Effector memory CD4-positive, alpha-beta T cell (primary cell): ENCODE results near the gene ID2.

Source experiments
- DNase-seq, 3 donors: peaks; one replicate each; pipeline ENCODE4 v3.0.0-alpha.2; 2020
- H3K27ac ChIP-seq: 2 replicates; pipeline ENCODE4 v1.7.0; 2013; ENCODE audit warnings: mild to moderate bottlenecking, low read length, moderate library complexity; ENCODE audit not compliant: insufficient read depth, poor library complexity, severe bottlenecking
- H3K27me3 ChIP-seq: replicated peaks from 2 replicates; pipeline ENCODE4 v1.7.0; 2013; ENCODE audit warnings: mild to moderate bottlenecking, low read length; ENCODE audit not compliant: insufficient read depth, control insufficient read depth, poor library complexity, severe bottlenecking
- H3K36me3 ChIP-seq: 2 replicates; pipeline ENCODE4 v1.7.0; 2013; ENCODE audit warnings: mild to moderate bottlenecking, low read length, moderate library complexity; ENCODE audit not compliant: control insufficient read depth, insufficient read depth
- H3K4me1 ChIP-seq: 2 replicates; pipeline ENCODE4 v1.7.0; 2013; ENCODE audit warnings: low read length, mild to moderate bottlenecking; ENCODE audit not compliant: control insufficient read depth, insufficient read depth, poor library complexity, severe bottlenecking
- H3K4me3 ChIP-seq: 2 replicates; pipeline ENCODE4 v1.7.0; 2013; ENCODE audit warnings: low read length, low read depth, mild to moderate bottlenecking; ENCODE audit not compliant: insufficient read depth, poor library complexity, severe bottlenecking
- H3K9me3 ChIP-seq: 2 replicates; pipeline ENCODE4 v1.7.0; 2013; ENCODE audit warnings: mild to moderate bottlenecking, low read length, moderate library complexity; ENCODE audit not compliant: control insufficient read depth

ID2 gene

GRCh38 chr2:8677646-8678592 is 3.9 kb upstream of the ID2 start:
- Histone ChIP-seq H3K4me1 (peaks cover 35% of the 10 kb centered on the region), H3K36me3 (no peaks in the 10 kb centered on the region), H3K27ac (no peak overlapping the region), H3K9me3 (no peaks in the 10 kb centered on the region), H3K27me3 (peaks cover 21% of the 10 kb centered on the region), H3K4me3 (peak overlapping the region; percentile 59)
- peak in 2 of 3 donors; percentile 12 to 22 for DNase-seq

GRCh38 chr2:8678731-8679566 is 2.9 kb upstream of the ID2 start:
- H3K27me3 ChIP-seq: peaks cover 21% of the 10 kb centered on the region
- H3K9me3 ChIP-seq: no peaks in the 10 kb centered on the region
- H3K36me3 ChIP-seq: no peaks in the 10 kb centered on the region
- H3K4me3 ChIP-seq: peak overlapping the region; percentile 55
- H3K4me1 ChIP-seq: peaks cover 35% of the 10 kb centered on the region
- H3K27ac ChIP-seq: peak overlapping the region; percentile 49
- DNase-seq: peak; percentile 76 to 83 (median 82)

- H3K4me3 ChIP-seq: peak overlapping the region; percentile 55
- peak overlapping the region; percentile 49 for H3K27ac ChIP-seq
- DNase-seq: no peak
- H3K27me3 ChIP-seq: peaks cover 21% of the 10 kb centered on the region
- H3K9me3 ChIP-seq: no peaks in the 10 kb centered on the region
- H3K36me3 ChIP-seq: no peaks in the 10 kb centered on the region
- peaks cover 36% of the 10 kb centered on the region for H3K4me1 ChIP-seq
Observed at GRCh38 chr2:8679567-8679826, 2.4 kb upstream of the ID2 start.

- H3K36me3 ChIP-seq: no peaks in the 10 kb centered on the region
- peak overlapping the region; percentile 57 for H3K27ac ChIP-seq
- peaks cover 42% of the 10 kb centered on the region for H3K4me1 ChIP-seq
- no peaks in the 10 kb centered on the region for H3K9me3 ChIP-seq
- DNase-seq: no peak
- peaks cover 21% of the 10 kb centered on the region for H3K27me3 ChIP-seq
- H3K4me3 ChIP-seq: no peak overlapping the region
Observed at GRCh38 chr2:8679827-8680731, 1.8 kb upstream of the ID2 start.

GRCh38 chr2:8680822-8681760 is 765 bp upstream of the ID2 start:
- Histone ChIP-seq H3K27me3 (peaks cover 15% of the 10 kb centered on the region), H3K4me3 (peak overlapping the region; percentile 65), H3K36me3 (no peaks in the 10 kb centered on the region), H3K4me1 (peaks cover 42% of the 10 kb centered on the region), H3K27ac (peak overlapping the region; percentile 57), H3K9me3 (no peaks in the 10 kb centered on the region)
- peak; percentile 49 to 59 (median 54) for DNase-seq

- peak overlapping the region; percentile 70 for H3K27ac ChIP-seq
- peak in 2 of 3 donors; percentile 21 to 33 for DNase-seq
- no peaks in the 10 kb centered on the region for H3K27me3 ChIP-seq
- peaks cover 26% of the 10 kb centered on the region for H3K4me1 ChIP-seq
- no peaks in the 10 kb centered on the region for H3K36me3 ChIP-seq
- peak overlapping the region; percentile 87 for H3K4me3 ChIP-seq
- no peaks in the 10 kb centered on the region for H3K9me3 ChIP-seq
Observed at GRCh38 chr2:8682719-8683667, 1.1 kb downstream of the ID2 start.

- peak overlapping the region; percentile 68 for H3K27ac ChIP-seq
- H3K36me3 ChIP-seq: no peaks in the 10 kb centered on the region
- H3K27me3 ChIP-seq: no peaks in the 10 kb centered on the region
- peaks cover 18% of the 10 kb centered on the region for H3K4me1 ChIP-seq
- peak overlapping the region; percentile 64 for H3K4me3 ChIP-seq
- no peaks in the 10 kb centered on the region for H3K9me3 ChIP-seq
- peak; percentile 30 to 35 (median 34) for DNase-seq
Observed at GRCh38 chr2:8684540-8684877, 2.7 kb downstream of the ID2 start.

GRCh38 chr2:8684878-8685696 is 3.2 kb downstream of the ID2 start:
- peak; percentile 13 to 38 (median 22) for DNase-seq

More at GRCh38 chr2:8684878-8685696, 3.2 kb downstream of the ID2 start:
- Histone ChIP-seq H3K4me3 (peak overlapping the region; percentile 64), H3K4me1 (peaks cover 16% of the 10 kb centered on the region), H3K36me3 (no peaks in the 10 kb centered on the region), H3K9me3 (no peaks in the 10 kb centered on the region), H3K27me3 (no peaks in the 10 kb centered on the region), H3K27ac (peak overlapping the region; percentile 68)
